RPMI7951 (cell line): ENCODE results near the gene EXOC6B. TPM values are rescaled to one million over a fixed set of nuclear protein-coding genes. Genes with fewer than 3 reads are reported as not detected.
"Not testable (repeated sequence)": the region's sequence is repeated elsewhere in the genome, so short reads cannot be mapped to it uniquely, and the experiment has no call there.

Source experiments
- DNase-seq: peaks from one replicate; pipeline ENCODE4 v3.0.0-alpha.2; 2012; ENCODE audit warnings: low read depth
- total RNA-seq: library from RNA; depleted of rRNA; stranded (reverse); fragments of >200 nt; shearing (Covaris generic); gene quantifications from 2 replicates; pipeline ENCODE4 v1.2.3, GENCODE V29; 2014

Gene EXOC6B
- total RNA-seq, 1 experiment from 2014 or later: 9.9 TPM

GRCh38 chr2:72681016-72681995 lies 144.5 kb downstream of the EXOC6B start:
- DNase-seq: no peak

GRCh38 chr2:72678024-72678423 lies 147.8 kb downstream of the EXOC6B start:
- DNase-seq: no peak

GRCh38 chr2:72676341-72677025 lies 149.3 kb downstream of the EXOC6B start:
- DNase-seq: peak; percentile 5

- no peak for DNase-seq
These were observed 150.6 kb downstream of the EXOC6B start for GRCh38 chr2:72674982-72675915.

GRCh38 chr2:72673279-72673678 lies 152.6 kb downstream of the EXOC6B start:
- no peak for DNase-seq

GRCh38 chr2:72669121-72669520 lies 156.7 kb downstream of the EXOC6B start:
- peak; percentile 43 for DNase-seq

- DNase-seq: no peak
These were observed 157.2 kb downstream of the EXOC6B start for GRCh38 chr2:72668647-72669046.

- no peak for DNase-seq
These were observed 160.4 kb downstream of the EXOC6B start for GRCh38 chr2:72665448-72665847.

GRCh38 chr2:72661985-72662384 lies 163.8 kb downstream of the EXOC6B start:
- DNase-seq: no peak

GRCh38 chr2:72649810-72650209 lies 176.0 kb downstream of the EXOC6B start:
- no peak for DNase-seq

GRCh38 chr2:72641221-72641620 lies 184.6 kb downstream of the EXOC6B start:
- not testable (repeated sequence) for DNase-seq

- DNase-seq: no peak
These were observed 187.1 kb downstream of the EXOC6B start for GRCh38 chr2:72638600-72639211.

- no peak for DNase-seq
These were observed 189.6 kb downstream of the EXOC6B start for GRCh38 chr2:72636210-72636609.

GRCh38 chr2:72630767-72631166 lies 195.1 kb downstream of the EXOC6B start:
- DNase-seq: peak; percentile 16

GRCh38 chr2:72629062-72629461 lies 196.8 kb downstream of the EXOC6B start:
- DNase-seq: no peak

GRCh38 chr2:72627083-72627482 lies 198.8 kb downstream of the EXOC6B start:
- DNase-seq: no peak

- no peak for DNase-seq
These were observed 200.5 kb downstream of the EXOC6B start for GRCh38 chr2:72625366-72625765.

- DNase-seq: no peak
These were observed 202.4 kb downstream of the EXOC6B start for GRCh38 chr2:72623481-72623880.

GRCh38 chr2:72619626-72620025 lies 206.2 kb downstream of the EXOC6B start:
- no peak for DNase-seq

GRCh38 chr2:72613931-72614330 lies 211.9 kb downstream of the EXOC6B start:
- DNase-seq: peak; percentile 36

- DNase-seq: no peak
These were observed 213.1 kb downstream of the EXOC6B start for GRCh38 chr2:72612614-72613160.
